ENCODE data around the gene KDF1.

DNA sequence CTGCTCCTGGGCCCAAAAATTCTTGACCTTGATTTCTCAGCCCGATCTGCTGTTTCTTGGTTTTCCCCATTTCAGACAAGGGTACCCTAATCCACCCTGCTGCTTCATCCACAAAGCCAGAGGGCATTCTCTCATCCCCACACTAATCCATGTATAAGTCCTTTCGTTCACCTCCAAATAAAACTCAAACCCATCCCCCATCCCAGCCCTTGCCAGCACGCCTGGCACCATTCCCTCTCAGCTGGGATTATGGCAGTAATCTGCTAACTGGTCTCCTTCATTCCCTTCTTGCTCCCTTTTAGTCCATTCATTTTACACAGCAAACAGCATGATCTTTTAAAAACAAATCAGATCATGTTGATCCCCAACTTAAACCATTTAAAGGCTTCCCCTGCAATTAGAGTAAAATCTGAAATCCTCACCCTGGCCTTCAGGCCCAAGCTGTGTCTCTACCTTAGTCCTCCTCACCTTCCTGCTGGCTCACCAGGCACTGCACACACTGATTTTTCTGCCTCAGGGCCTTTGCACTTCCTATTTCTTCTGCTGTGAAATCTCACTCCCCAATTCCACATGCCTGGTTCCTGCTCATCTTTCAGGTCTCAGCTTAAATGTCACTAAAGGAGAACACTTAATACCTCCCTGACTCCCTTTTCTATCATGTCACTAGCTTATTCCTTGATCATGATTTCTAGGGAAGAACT, 21.0 kb upstream of the KDF1 start:
- TF ChIP-seq, protein P1, sequence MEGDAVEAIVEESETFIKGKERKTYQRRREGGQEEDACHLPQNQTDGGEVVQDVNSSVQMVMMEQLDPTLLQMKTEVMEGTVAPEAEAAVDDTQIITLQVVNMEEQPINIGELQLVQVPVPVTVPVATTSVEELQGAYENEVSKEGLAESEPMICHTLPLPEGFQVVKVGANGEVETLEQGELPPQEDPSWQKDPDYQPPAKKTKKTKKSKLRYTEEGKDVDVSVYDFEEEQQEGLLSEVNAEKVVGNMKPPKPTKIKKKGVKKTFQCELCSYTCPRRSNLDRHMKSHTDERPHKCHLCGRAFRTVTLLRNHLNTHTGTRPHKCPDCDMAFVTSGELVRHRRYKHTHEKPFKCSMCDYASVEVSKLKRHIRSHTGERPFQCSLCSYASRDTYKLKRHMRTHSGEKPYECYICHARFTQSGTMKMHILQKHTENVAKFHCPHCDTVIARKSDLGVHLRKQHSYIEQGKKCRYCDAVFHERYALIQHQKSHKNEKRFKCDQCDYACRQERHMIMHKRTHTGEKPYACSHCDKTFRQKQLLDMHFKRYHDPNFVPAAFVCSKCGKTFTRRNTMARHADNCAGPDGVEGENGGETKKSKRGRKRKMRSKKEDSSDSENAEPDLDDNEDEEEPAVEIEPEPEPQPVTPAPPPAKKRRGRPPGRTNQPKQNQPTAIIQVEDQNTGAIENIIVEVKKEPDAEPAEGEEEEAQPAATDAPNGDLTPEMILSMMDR (IDR thresholded peaks at IDR 0.05): no peak
- no peak for TF ChIP-seq POLR2A (IDR thresholded peaks at IDR 0.05)
